Measurements from ENCODE around the gene TBC1D5. TPM values are rescaled to one million over a fixed set of nuclear protein-coding genes. Genes with fewer than 3 reads are reported as not detected.

TBC1D5 gene
- total and polyA plus RNA-seq, 12 donors = 6.4 to 108 (median 70.7) TPM

- Histone ChIP-seq H3K36me3 (replicated peaks in 1 of 2) (no peaks in the 10 kb centered on the region), H3K4me3 (no peak overlapping the region), H3K9me3 (replicated peaks in 1 of 3) (no peaks in the 10 kb centered on the region), H3K27ac (no peak overlapping the region), H3K27me3 (no peaks in the 10 kb centered on the region), H3K4me1 (replicated peaks in 1 of 2) (no peaks in the 10 kb centered on the region)
- intact Hi-C loops (cut with DNase I) = no loop called here
- no peak for DNase-seq
- no peak for TF ChIP-seq POLR2A (IDR thresholded peaks at IDR 0.05)
- TF ChIP-seq, protein P1, sequence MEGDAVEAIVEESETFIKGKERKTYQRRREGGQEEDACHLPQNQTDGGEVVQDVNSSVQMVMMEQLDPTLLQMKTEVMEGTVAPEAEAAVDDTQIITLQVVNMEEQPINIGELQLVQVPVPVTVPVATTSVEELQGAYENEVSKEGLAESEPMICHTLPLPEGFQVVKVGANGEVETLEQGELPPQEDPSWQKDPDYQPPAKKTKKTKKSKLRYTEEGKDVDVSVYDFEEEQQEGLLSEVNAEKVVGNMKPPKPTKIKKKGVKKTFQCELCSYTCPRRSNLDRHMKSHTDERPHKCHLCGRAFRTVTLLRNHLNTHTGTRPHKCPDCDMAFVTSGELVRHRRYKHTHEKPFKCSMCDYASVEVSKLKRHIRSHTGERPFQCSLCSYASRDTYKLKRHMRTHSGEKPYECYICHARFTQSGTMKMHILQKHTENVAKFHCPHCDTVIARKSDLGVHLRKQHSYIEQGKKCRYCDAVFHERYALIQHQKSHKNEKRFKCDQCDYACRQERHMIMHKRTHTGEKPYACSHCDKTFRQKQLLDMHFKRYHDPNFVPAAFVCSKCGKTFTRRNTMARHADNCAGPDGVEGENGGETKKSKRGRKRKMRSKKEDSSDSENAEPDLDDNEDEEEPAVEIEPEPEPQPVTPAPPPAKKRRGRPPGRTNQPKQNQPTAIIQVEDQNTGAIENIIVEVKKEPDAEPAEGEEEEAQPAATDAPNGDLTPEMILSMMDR (IDR thresholded peaks at IDR 0.05) = no peak
- WGBS, 4 donors = 88 to 90% (median 89%) methylated on average over 4 of the region's 4 CpGs
Measured at GRCh38 chr3:17372362-17373210, 369.8 kb downstream of the TBC1D5 start.

- H3K4me3 ChIP-seq = no peak overlapping the region
- 67 to 82% (median 79%) methylated on average over 2 of the region's 2 CpGs for WGBS, 4 donors
- intact Hi-C loops (cut with DNase I) = no loop called here
- no peaks in the 10 kb centered on the region for H3K36me3 ChIP-seq (replicated peaks in 1 of 2)
- no peaks in the 10 kb centered on the region for H3K27me3 ChIP-seq
- no peaks in the 10 kb centered on the region for H3K9me3 ChIP-seq (replicated peaks in 1 of 3)
- no peaks in the 10 kb centered on the region for H3K4me1 ChIP-seq (replicated peaks in 1 of 2)
- TF ChIP-seq POLR2A (IDR thresholded peaks at IDR 0.05) = no peak
- TF ChIP-seq, protein P1 (IDR thresholded peaks at IDR 0.05) = no peak
- H3K27ac ChIP-seq = no peak overlapping the region
- no peak for DNase-seq
Measured at GRCh38 chr3:17369973-17370372, 372.5 kb downstream of the TBC1D5 start.

DNA sequence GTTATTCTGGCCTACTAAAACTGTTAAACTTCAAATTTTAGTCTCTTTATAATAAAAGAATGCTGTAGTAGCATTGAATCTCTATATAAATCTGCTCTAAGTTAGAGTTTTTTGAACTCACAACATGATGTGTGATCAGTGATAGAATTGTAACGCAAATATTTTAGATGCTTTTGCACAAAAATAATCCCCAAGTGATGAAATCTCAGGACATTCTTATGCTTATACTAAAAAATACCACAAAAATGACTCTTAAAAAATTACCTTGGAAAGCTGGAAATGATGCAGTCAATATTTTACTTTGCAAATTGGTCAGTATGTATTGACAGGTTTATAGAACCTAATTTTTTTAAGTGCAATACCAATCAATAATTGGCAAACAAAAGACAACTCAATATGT lies 375.3 kb downstream of the TBC1D5 start:
- H3K4me1 ChIP-seq (replicated peaks in 1 of 2) = no peaks in the 10 kb centered on the region
- no peaks in the 10 kb centered on the region for H3K9me3 ChIP-seq (replicated peaks in 1 of 3)
- no peaks in the 10 kb centered on the region for H3K27me3 ChIP-seq
- no peak overlapping the region for H3K27ac ChIP-seq
- 94 to 100% (median 98%) methylated on average over 1 of the region's 1 CpG for WGBS, 4 donors
- DNase-seq = no peak
- H3K36me3 ChIP-seq (replicated peaks in 1 of 2) = no peaks in the 10 kb centered on the region
- H3K4me3 ChIP-seq = no peak overlapping the region
- no peak for TF ChIP-seq POLR2A (IDR thresholded peaks at IDR 0.05)
- TF ChIP-seq, protein P1 (IDR thresholded peaks at IDR 0.05) = no peak
- intact Hi-C loops (cut with DNase I) = no loop called here

- 79 to 89% (median 84%) methylated on average over 3 of the region's 3 CpGs for WGBS, 4 donors
- no peak overlapping the region for H3K27ac ChIP-seq
- intact Hi-C loops (cut with DNase I) = no loop called here
- H3K4me3 ChIP-seq = no peak overlapping the region
- H3K36me3 ChIP-seq (replicated peaks in 1 of 2) = no peaks in the 10 kb centered on the region
- TF ChIP-seq, protein P1 (IDR thresholded peaks at IDR 0.05) = no peak
- TF ChIP-seq POLR2A (IDR thresholded peaks at IDR 0.05) = no peak
- no peaks in the 10 kb centered on the region for H3K9me3 ChIP-seq (replicated peaks in 1 of 3)
- H3K4me1 ChIP-seq (replicated peaks in 1 of 2) = no peaks in the 10 kb centered on the region
- no peak for DNase-seq
- no peaks in the 10 kb centered on the region for H3K27me3 ChIP-seq
Measured at GRCh38 chr3:17360991-17361390, 381.4 kb downstream of the TBC1D5 start.
